Measurements from ENCODE around the gene LIN7A. TPM values are rescaled to one million over a fixed set of nuclear protein-coding genes. Genes with fewer than 3 reads are reported as not detected.

LIN7A gene
- total and polyA plus RNA-seq, 2 of the 4 experiments (the other 2 are of a cell fraction) = 10.8 to 24.7 TPM

- intact Hi-C loops (cut with micrococcal nuclease) (no loop called here), in situ Hi-C loops (cut with MboI; ENCODE audit: low sequenced_read_pairs) (no loop called here), dilution Hi-C loops (cut with HindIII; ENCODE audit: low sequenced_read_pairs, unreplicated experiment) (no loop called here)
- Histone ChIP-seq H3K27ac (ENCODE audit: insufficient read depth, low read length) (no peak overlapping the region), H2AK9ac (replicated peaks; ENCODE audit: low read depth, low read length, poor library complexity) (no peak overlapping the region), H3K4me2 (ENCODE audit: low read depth, low read length) (no peak overlapping the region), H2BK20ac (ENCODE audit: low read depth, low read length) (no peak overlapping the region), H2BK120ac (ENCODE audit: low read depth, low read length) (no peak overlapping the region), H2AK5ac (ENCODE audit: low read depth, low read length) (no peak overlapping the region), H2AFZ (replicated peaks; ENCODE audit: low read length, poor library complexity) (no peak overlapping the region), H3K9me3 (ENCODE audit: control insufficient read depth, insufficient read depth, low read length) (no peaks in the 10 kb centered on the region), H3K9ac (ENCODE audit: low read depth, low read length) (no peak overlapping the region), H3K36me3 (ENCODE audit: control insufficient read depth, insufficient read depth, low read length) (no peaks in the 10 kb centered on the region), H4K8ac (ENCODE audit: low read depth in 2 of 2, low read length in 2 of 2) (no peak overlapping the region), H3K9me1 (ENCODE audit: insufficient read depth, low read length) (peaks cover 3% of the 10 kb centered on the region), H4K91ac (ENCODE audit: insufficient read depth, low read depth, low read length) (no peak overlapping the region), H3K27me3 (ENCODE audit: control insufficient read depth, insufficient read depth, low read length) (no peaks in the 10 kb centered on the region), H3K79me1 (ENCODE audit: low read depth in 1 of 2, low read length in 2 of 2) (peaks cover 3 to 23% of the 10 kb centered on the region in 2 experiments; a peak in 3 of 4 replicates), H3K18ac (ENCODE audit: low read depth, low read length) (no peak overlapping the region), H3K4ac (ENCODE audit: low read depth, low read length) (no peak overlapping the region), H4K5ac (ENCODE audit: low read depth, low read length) (no peak overlapping the region), H3K4me1 (ENCODE audit: control insufficient read depth, insufficient read depth, low read length) (peaks cover 2% of the 10 kb centered on the region), H3K14ac (replicated peaks; ENCODE audit: low read depth, low read length) (no peak overlapping the region), H3K56ac (ENCODE audit: extremely low read depth, insufficient read depth, low read length) (no peak overlapping the region), H3K4me3 (ENCODE audit: insufficient read depth, low read depth, low read length) (no peak overlapping the region), H2BK15ac (ENCODE audit: low read depth, low read length) (no peak overlapping the region), H3K23ac (ENCODE audit: low read depth, low read length) (no peak overlapping the region), H4K20me1 (ENCODE audit: insufficient read depth, low read length) (no peaks in the 10 kb centered on the region), H2BK5ac (ENCODE audit: low read depth, low read length, poor library complexity, severe bottlenecking) (no peak overlapping the region)
- POLR2A ChIA-PET (ENCODE audit: unreplicated experiment) = no interaction called here
- DNase-seq (no peak), ATAC-seq (ENCODE audit: low read depth) (no peak)
- TF ChIP-seq SMC3 (IDR thresholded peaks at IDR 0.05; ENCODE audit: low read depth, low read length) = no peak
- TF ChIP-seq, protein P1, sequence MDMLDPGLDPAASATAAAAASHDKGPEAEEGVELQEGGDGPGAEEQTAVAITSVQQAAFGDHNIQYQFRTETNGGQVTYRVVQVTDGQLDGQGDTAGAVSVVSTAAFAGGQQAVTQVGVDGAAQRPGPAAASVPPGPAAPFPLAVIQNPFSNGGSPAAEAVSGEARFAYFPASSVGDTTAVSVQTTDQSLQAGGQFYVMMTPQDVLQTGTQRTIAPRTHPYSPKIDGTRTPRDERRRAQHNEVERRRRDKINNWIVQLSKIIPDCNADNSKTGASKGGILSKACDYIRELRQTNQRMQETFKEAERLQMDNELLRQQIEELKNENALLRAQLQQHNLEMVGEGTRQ (IDR thresholded peaks at IDR 0.05; ENCODE audit: low read depth, low read length) = no peak
- TF ChIP-seq ELK1 (IDR thresholded peaks at IDR 0.05; ENCODE audit: borderline replicate concordance, low read depth, low read length) = no peak
- TF ChIP-seq MXI1 (IDR thresholded peaks at IDR 0.05; ENCODE audit: borderline replicate concordance, low read depth, low read length) = no peak
- no peak for TF ChIP-seq RAD21 (IDR thresholded peaks at IDR 0.05; ENCODE audit: low read length)
- TF ChIP-seq, protein P2, sequence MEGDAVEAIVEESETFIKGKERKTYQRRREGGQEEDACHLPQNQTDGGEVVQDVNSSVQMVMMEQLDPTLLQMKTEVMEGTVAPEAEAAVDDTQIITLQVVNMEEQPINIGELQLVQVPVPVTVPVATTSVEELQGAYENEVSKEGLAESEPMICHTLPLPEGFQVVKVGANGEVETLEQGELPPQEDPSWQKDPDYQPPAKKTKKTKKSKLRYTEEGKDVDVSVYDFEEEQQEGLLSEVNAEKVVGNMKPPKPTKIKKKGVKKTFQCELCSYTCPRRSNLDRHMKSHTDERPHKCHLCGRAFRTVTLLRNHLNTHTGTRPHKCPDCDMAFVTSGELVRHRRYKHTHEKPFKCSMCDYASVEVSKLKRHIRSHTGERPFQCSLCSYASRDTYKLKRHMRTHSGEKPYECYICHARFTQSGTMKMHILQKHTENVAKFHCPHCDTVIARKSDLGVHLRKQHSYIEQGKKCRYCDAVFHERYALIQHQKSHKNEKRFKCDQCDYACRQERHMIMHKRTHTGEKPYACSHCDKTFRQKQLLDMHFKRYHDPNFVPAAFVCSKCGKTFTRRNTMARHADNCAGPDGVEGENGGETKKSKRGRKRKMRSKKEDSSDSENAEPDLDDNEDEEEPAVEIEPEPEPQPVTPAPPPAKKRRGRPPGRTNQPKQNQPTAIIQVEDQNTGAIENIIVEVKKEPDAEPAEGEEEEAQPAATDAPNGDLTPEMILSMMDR (conservative IDR thresholded peaks at IDR 0.05; ENCODE audit: low read depth, low read length) = no peak
- no peak for TF ChIP-seq CHD1 (IDR thresholded peaks at IDR 0.05; ENCODE audit: low read depth, low read length)
- TF ChIP-seq POLR2A (IDR thresholded peaks at IDR 0.05; ENCODE audit: low read depth, low read length) = no peak
- no peak for TF ChIP-seq MAFK (IDR thresholded peaks at IDR 0.05; ENCODE audit: low read depth, low read length)
- no TSS peak for BruUV-seq (replicated peaks)
- WGBS, 2 experiments (ENCODE audit: extremely low coverage in 2 of 2, insufficient read length in 1 of 2) = no CpG with 5 or more reads among the region's 2 CpGs
- CTCF ChIA-PET = no interaction called here
These were observed 13.3 kb downstream of the LIN7A start for GRCh38 chr12:80924437-80924836.

Measured in IMR-90 (cell line).